ENCODE data around the gene DRP2.
"Not testable (repeated sequence)": the region's sequence is repeated elsewhere in the genome, so short reads cannot be mapped to it uniquely, and the experiment has no call there.

The DRP2 gene, protein sequence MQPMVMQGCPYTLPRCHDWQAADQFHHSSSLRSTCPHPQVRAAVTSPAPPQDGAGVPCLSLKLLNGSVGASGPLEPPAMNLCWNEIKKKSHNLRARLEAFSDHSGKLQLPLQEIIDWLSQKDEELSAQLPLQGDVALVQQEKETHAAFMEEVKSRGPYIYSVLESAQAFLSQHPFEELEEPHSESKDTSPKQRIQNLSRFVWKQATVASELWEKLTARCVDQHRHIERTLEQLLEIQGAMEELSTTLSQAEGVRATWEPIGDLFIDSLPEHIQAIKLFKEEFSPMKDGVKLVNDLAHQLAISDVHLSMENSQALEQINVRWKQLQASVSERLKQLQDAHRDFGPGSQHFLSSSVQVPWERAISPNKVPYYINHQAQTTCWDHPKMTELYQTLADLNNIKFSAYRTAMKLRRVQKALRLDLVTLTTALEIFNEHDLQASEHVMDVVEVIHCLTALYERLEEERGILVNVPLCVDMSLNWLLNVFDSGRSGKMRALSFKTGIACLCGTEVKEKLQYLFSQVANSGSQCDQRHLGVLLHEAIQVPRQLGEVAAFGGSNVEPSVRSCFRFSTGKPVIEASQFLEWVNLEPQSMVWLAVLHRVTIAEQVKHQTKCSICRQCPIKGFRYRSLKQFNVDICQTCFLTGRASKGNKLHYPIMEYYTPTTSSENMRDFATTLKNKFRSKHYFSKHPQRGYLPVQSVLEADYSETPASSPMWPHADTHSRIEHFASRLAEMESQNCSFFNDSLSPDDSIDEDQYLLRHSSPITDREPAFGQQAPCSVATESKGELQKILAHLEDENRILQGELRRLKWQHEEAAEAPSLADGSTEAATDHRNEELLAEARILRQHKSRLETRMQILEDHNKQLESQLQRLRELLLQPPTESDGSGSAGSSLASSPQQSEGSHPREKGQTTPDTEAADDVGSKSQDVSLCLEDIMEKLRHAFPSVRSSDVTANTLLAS

DNA sequence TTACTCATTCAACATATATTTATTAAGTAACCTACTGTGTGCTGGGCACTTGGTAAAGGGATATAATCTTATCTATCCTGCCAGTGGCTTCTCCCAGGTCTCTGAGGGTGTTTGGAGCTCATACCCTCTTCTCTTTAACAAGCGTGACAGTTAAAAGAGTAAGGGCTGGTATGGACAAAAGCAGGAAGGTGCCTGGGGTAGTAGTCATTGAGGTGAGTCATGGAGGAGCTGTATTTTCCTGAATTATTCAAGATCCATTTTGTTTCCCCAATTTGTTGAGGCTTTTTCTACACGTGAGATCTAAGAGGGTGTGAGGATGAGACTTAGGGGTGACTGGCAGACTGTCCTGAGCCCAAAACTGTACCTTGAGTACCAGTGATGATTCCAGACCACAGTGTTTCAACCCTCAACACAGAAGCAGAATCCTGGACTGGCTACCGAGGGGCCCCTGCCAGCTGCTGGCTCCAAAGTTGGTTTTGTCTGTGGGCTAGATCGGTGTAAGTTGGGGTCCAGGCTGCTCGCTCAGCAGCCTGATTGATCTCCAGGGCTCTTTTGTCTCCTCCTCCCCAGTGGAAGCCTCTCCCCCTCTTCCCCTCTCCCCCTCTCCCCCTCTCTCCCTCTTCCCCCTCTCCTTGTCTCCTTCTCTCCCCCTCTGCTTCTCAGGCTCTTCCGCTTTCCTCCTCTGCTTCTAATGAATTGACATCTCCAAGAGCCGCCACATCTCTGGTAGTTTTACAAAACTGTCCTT is at the start of gene DRP2:
Gene DRP2 (plus strand): TSS at position 671 of the 748 bp plus-strand sequence. CDS start 11,862 bp downstream, outside the sequence.
- DNase-seq: peak in 2 of 56 donors; percentile 2 to 10

DNA sequence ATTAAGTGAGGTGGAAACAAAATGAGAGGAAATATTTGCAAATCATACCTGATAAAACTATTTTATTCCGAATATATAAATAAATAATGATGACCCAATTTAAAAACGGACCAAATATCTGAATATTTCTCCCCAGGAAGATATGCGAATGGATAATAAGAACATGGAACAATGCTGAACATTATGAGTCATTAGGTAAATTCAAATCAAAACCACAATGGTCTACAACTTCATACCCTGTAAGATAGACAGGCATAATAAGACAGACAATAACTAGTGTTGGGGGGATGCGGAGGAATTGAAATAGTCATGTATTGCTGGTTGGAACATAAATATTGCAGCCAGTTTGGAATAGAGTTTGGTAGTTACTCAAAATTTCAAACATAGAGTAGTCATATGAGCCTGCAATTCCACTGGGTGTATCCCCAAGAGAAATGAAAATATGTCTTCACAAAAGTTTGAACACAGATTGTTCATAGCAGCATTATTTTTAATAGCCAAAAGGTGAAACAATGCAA is 47.6 kb upstream of the DRP2 start:
- DNase-seq: no peak

DNA sequence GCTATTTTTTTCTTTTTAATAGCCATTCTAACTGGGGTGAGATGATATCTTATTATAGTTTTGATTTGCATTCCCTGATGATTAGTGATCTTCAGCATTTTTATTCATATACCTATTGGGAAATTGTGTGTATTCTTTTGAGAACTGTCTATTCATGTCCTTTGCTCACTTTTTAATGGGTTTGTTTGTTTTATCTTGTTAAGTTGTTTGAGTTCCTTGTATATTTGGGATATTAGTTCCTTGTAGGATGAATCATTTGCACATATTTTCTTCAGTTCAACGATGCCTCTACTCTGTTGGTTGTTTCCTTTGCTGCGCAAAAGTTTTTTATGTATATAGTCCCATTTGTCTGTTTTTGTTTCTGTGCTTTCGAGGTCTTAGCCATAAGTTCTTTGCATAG is 43.1 kb upstream of the DRP2 start:
- no peak for DNase-seq

DNA sequence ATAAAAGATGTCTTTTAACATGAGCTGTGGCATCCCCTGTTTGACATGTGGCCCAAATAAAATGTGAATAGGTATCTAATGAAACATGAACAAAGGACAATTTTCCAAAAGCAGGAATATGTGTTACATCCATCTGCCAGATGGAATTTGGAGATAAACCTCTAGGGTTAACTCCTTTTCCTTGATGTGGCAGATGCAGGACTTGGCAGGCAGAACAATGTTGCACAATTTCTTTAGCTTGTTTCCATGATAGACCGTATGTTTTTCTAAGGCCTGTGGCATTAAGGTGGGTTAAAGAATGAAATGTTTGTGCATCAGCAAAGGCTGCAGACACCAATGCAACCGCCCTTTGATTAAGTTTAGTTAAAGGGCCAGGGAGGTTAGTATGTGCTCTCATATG is 34.7 kb upstream of the DRP2 start:
- not testable (repeated sequence) for DNase-seq

DNA sequence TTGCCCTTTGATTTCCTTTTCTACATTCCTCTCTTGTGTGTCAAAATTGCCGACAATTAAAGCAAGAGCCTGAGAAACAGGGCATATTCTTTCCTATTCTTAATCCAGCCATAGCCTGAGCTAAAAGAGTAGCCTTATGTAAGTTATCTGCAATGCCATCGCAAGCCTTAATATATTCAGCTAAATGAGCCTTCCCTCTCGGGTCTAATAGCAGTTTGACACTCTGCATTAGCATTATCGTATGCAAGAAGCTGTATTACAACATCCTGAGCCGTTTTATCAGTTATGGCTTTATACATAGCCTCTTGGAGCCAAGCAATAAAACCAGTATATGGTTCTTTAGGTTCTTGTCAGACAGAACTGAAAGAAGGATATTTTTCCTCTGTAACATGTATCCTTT is 31.6 kb upstream of the DRP2 start:
- not testable (repeated sequence) for DNase-seq

DNA sequence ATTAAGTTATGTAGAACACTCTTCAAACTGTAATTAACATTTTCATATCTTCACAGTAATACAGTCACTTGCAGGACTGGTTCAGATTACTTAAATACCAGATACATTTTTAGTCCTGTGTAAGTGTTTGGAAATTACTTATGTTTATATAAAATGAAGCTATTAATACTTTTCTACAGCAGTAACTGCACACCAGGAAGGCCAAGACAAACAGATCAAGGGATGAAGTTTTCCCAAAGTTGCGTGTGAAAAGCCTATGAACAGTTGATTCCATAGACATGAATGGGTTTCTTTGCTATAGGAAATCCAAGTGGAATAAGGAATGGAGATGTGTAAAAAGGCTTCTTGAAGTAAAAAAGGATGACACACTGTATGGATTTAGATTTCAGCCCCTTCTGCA is 28.9 kb upstream of the DRP2 start:
- DNase-seq: no peak

DNA sequence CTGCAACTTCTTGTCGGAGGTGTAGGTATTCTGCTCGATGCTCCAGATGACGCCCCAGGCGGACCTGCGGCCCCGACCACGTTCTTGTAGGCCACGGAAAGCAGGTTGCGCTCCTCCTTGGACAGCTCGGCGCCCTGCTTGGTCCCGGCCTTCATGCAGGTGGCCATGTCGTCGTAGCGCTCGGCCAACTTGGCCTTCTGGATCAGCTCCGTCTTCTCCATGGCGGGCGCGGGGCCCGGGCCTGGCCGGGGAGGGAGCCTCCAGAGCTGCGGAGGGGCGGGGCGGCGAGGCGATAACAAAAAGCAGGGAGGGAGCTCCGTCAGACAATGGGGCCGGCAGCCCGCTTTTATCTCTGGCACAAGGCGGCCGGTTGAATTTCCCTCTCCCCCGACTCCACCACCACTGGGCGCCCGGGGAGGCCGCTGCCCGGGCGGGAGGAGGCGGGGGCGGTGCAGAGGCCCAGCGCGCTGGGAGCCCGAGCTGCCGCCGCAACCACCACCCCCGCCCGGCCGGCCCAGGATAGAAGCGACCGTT is 28.3 kb upstream of the DRP2 start:
- DNase-seq: peak in 2 of 56 donors; percentile 3 to 15

DNA sequence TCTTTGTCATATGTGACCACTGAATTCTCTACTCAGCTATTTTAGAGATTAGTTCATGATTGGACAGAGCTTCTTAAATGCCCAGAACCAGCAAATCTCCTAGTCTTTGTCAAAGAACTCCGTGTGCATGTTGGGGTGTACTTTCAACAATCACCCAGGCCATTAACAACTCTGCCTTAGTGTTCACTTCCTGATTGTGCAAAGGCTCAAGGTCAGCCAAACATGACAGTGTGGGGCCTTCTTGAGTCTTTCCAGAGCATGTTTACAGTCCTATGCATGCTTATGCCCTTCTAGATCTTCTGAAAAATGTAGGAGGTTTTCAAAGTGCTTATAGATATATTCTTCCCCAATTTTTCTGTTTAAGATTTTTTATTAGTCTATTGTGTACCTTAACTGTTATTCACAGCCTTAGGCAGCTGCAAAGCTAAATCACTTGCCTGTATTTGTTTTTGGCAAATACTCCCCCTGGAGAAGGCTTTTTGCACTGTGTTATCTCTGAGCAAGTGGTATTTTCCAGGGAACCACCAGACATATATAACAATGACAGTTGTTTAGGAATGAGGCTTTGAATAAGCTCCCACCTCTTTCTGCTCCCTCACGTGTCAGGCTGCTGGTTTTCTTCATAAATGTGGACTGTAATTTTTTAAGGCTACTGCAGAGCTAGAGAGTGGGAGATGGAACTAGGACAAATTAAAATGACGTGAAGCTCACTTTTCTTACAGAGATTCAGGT is 24.0 kb upstream of the DRP2 start:
- no peak for DNase-seq

DNA sequence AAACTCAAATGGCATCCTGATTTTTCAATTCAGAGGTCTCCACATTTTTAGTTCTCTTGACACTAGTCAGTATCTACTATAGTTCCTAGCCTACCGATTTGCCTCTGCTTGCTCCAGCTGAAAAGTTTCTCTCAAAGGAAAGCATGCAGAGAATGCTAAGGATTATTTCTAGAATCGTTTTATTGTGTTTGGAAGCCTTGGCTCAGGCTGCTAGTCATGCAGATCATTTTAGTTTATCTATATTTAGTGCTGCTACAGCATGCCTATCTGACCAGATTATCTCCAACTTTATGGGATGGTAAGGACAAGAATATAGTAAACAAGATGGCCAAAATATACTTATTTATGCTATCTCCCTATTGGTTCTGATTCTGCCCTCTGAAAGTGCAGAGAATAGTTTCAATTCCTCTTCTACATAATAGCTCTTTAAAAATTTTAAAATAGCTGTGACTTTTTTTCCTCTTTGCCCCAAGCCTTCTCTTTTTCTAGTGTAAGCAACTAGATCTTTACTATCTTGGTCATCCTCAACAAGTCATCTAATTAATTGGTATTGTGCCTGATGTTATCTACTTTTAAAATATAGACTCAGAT is 15.7 kb upstream of the DRP2 start:
- DNase-seq: no peak

DNA sequence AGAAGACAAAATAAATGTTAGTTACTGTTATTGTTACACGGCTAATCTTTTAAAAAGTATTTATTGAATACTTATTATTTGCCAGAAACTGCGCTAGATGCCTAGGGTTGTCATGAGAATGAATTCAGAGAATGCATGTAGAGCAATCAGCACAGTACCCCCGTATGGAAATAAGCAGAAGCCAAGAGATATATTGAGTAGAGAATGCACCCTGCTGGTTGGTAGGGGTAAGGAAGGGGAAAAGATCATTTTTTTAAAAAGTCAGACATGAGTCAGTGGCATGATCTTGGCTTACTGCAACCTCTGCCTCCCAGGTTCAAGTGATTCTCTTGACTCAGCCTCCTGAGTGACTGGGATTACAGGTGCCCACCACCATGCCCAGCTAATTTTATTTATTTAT is 13.1 kb upstream of the DRP2 start:
- DNase-seq: no peak

DNA sequence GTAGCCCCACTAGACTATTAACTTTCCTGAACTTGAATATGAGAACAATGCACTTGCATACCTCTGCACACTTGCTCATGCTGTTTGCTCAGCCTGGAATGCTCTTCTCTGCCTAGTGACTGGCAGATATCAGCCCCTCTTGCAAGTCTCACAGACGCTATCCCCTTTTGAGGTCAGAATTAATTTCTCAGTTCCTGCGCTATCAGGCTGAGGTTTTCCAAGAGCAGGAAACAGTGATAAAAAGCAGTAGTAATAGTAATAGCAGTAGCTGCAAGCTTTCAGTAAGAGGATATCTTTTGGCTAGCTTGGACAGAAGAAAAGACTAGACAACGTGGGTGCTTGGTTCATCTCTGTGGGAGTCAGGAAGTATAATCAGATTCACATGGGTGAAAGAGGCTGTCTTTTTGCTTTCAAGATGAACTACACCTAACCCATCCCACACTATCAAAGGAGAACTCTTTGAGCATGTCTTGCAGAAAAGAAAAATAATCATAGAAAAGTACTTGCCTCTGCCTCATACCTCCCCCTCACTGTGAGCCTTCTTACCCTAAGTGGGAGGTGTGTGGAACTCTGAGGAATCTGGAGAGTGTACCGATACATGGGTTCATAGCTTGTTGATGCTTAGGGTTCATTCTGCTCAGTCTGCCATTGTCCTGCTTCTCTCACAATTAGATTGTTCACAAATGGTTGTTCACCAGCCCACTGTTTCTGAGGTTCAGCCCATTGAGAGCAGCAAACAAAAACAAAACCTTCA is 11.3 kb upstream of the DRP2 start:
- no peak for DNase-seq

DNA sequence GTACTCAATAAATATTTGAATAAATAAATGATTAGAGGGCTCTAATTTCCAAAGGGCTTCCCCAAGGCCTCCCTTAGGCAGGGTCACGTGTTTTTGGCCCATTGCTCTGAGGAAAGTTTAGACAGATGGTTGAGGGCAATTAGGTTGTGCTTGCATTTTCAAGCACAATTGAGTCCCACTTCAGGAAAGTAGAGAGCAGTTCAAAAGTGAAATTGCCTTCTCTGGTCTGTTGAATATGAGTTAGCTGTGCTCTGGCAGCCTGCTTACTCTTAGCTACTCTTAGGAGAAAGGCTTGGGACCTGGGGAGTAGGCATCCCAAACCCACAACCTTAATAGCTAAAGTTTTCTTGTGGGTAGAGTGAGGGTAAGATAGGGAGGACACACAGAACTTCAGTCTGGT is 9.0 kb upstream of the DRP2 start:
- no peak for DNase-seq

DNA sequence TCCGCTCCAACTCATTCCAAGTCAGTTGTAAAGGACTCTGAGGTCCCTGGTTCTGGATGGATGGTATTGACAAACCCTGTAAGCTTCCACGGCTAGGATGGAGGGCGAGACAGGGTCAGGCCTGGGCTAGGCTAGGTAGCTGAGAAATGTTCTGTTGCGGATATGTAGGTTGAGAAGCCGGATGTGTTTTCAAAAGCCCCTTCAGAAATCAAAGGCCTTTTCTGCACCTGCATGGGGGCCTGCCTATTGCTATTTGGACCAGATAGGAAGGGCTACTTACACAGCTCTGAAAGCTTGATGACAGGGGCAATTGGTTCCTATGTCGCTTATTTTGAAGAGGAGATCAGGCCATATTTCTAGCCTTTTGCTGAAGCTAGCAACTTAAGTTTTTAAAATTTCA is 1.9 kb upstream of the DRP2 start:
- no peak for DNase-seq

DNA sequence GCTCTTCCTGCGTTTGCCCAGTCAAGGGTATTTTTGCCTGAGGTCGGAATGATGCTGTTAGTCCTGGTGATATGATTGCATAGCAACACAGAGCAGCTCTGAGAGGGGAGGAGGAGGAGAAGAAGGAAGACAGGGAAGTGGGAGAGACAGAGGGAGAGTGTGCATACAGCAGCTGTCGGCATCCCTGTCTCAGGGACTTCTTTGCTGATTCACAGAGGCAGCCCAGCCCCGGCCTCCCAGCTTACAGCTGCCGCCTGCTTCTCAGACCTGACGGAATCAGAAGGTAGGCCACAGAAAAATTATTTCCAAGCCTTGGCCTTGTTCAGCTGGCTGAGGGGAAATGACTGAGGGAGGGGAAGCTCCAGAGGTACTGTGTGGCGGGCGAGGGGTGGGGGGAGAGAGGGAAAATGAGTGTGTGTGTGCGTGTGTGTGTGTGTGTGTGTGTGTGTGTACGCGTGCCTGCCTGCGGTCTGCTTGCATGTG is 319 bp downstream of the DRP2 start:
- DNase-seq: peak in 15 of 56 donors; percentile 0 to 24 (median 5)

DNA sequence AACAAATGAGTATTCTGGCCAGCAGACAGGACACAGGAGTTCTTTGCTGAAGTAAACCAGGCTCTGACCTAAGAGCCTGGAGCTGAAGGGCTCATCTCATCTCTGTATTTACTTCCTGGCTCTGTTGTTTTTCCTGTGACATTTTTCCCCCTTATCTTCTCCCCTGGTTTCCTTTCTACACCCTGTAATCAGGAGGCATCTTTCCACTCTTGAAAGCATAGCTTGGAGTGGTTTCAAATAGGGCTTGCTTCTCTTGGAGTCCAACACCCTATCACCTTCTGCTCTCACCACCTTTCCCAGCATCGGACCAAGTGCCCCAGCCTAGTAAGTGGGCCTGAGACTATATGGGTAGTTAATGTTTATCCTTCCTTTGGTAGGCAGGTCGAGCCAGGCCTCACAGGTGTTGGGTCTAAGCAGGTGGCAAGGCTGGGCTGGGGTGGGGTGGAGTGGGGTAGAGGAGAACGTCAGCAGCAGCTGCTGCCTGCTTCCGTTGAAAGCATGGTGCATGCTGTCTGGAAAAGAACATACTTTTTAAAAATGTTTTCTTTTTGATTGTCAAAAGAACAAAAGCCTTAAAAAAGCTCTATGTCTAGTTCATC is 1.2 kb downstream of the DRP2 start:
- peak in 1 of 56 donors; percentile 4 for DNase-seq

DNA sequence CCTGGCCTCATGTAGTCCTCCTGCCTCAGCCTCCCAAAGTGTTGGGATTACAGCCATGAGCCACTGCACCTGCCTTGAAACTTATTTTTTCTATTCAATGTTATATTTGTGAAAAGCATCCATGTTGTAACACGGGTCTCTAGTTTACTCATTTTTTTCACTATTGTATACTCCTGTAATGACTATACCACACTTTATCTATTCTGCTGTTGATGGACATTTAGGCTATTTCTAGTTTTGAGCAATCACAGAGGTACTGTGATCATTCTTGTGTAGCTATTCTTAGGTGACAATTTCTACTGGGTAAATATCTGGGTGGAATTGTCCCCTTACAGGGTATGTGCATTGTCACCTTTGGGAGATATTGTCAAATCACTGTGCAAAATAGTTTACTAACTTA is 3.6 kb downstream of the DRP2 start:
- no peak for DNase-seq

DNA sequence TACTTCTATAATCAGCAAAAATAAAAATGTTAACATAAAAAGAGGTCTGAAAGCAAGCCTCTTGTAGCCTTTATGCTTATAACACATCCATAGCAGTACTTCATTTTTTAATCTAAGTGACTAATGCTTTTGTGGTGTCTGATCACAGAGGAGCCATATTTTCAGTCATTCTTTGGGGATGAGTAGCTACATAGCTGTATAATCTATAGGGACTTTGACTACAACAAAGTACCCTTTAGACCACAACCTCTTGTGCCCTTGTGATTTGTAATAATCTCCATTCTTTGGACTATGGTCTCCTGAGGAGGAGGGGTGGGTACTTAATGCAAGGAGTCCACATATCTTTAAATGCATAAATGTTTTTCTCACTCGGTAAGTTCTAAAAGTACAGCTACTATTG is 9.6 kb downstream of the DRP2 start:
- no peak for DNase-seq

DNA sequence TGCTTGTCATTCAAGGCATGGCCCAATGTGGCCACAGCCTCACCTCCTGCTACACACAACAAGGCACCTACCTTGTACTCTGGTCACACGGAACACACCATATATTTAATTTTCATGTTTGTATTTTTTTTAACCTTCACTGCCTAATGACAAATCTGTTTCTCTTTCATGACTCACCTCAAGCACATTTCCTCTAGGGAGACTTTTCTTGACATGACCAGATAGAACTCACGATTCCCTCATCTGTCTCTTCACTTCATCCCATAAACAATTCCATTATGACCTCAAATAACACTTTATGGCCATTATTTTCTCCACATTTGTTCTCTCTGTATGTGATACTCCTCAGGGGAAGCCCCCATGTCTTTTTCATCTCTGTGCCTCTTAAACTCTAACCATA is 11.1 kb downstream of the DRP2 start:
- DNase-seq: no peak

DNA sequence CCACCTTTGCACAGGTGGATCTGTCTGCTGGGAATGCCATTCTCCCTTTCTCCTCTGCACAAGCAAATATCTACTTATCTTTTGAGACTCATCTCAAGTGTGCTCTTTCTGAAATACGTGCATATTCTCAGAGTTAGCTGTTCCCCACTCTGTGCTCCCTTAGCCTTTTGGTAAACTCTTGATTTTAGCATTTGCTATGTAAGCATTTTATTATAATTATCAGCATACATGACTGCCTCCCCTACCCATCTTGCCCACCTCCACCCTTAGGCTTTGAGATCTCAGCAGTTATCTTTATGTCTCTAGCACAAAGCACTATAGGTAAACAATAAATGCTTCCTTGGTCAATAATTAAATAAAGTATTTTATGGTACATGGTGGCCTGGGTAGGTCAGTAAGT is 11.5 kb downstream of the DRP2 start:
- DNase-seq: no peak
